Uterus (tissue), 2 donors: ENCODE results near the gene RNF157.

Experiments used
- CTCF ChIP-seq, 4 experiments: fragments of 200-600 bp in 2 of 4; fragments of 450-650 bp in 2 of 4; sonication (generic) in 2 of 4; IDR thresholded peaks; one replicate each; pipeline ENCODE4 v1.5.1; 2016 to 2019; ENCODE audit warnings: antibody characterized with exemption in 4 of 4, mild to moderate bottlenecking in 2 of 4, moderate library complexity in 1 of 4
- POLR2A ChIP-seq, 2 donors: fragments of 450-650 bp; IDR thresholded peaks; one replicate each; pipeline ENCODE4 v1.6.1; 2016; ENCODE audit warnings: antibody characterized with exemption in 2 of 2, mild to moderate bottlenecking in 1 of 2, moderate library complexity in 1 of 2

GRCh38 chr17:76103274-76104139 is 136.8 kb downstream of the RNF157 start, which contains the start of gene EXOC7:
- TF ChIP-seq CTCF (IDR thresholded peaks at IDR 0.05) (no peak), POLR2A (IDR thresholded peaks at IDR 0.05) (peak; percentile 28 to 56)
